ENCODE measurements around the gene CCL8. TPM values are rescaled to one million over a fixed set of nuclear protein-coding genes. Genes with fewer than 3 reads are reported as not detected.

The CCL8 gene
- total and polyA plus RNA-seq, 2 of the 4 experiments (the other 2 are of a cell fraction), result not detected

DNA sequence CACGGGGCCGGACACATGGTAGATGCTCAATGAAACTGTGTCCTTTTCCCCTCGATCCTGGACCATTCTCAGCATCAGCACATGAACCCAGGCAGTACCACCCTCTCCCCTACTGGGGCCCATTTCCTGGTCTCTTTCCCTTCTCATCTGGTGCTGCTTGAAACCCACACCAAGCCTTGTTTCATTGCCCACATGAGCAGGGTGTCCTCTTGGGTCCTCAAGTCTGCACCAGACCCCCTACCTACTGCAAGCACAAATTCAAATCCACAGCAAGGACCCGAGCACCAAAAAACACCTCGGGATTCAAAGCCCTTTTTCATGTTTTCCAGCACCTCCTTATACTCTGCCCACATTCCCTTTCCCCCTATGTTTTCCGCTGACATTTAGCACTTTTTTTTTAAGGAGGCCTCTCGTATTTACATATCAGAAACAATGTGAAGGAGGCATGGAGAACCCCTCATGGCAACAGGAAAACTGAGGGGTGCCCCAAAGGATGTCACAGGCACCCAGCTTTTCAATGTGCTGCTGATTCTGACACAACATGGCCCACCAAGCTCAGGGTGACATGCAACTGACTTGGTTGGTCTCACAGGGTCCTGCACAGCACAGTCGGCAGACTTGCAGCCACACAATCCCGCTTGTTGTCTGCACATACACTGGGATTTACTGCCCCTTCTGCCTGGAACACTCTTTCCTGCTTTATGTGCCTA is 48.4 kb downstream of the CCL8 start:
- intact Hi-C loops (cut with micrococcal nuclease), result no loop called here
- no peak for ATAC-seq (ENCODE audit: low read depth)
- Histone ChIP-seq H3K4ac (ENCODE audit: low read depth, low read length) (no peak overlapping the region), H3K23ac (ENCODE audit: low read depth, low read length) (no peak overlapping the region), H4K8ac (ENCODE audit: low read depth in 2 of 2, low read length in 2 of 2) (no peak overlapping the region), H2BK20ac (ENCODE audit: low read depth, low read length) (no peak overlapping the region), H2AFZ (replicated peaks; ENCODE audit: low read length, poor library complexity) (no peak overlapping the region), H2BK120ac (ENCODE audit: low read depth, low read length) (no peak overlapping the region), H3K18ac (ENCODE audit: low read depth, low read length) (no peak overlapping the region), H3K4me1 (ENCODE audit: control insufficient read depth, insufficient read depth, low read length) (no peaks in the 10 kb centered on the region), H3K27me3 (ENCODE audit: control insufficient read depth, insufficient read depth, low read length) (peaks cover 22% of the 10 kb centered on the region), H3K9ac (ENCODE audit: low read depth, low read length) (no peak overlapping the region), H3K4me3 (ENCODE audit: insufficient read depth, low read depth, low read length) (no peak overlapping the region), H2BK5ac (ENCODE audit: low read depth, low read length, poor library complexity, severe bottlenecking) (no peak overlapping the region), H2AK5ac (ENCODE audit: low read depth, low read length) (no peak overlapping the region), H2BK15ac (ENCODE audit: low read depth, low read length) (no peak overlapping the region), H4K20me1 (ENCODE audit: insufficient read depth, low read length) (no peaks in the 10 kb centered on the region), H3K14ac (replicated peaks; ENCODE audit: low read depth, low read length) (no peak overlapping the region), H4K5ac (ENCODE audit: low read depth, low read length) (no peak overlapping the region), H3K36me3 (ENCODE audit: control insufficient read depth, insufficient read depth, low read length) (no peaks in the 10 kb centered on the region), H3K27ac (ENCODE audit: insufficient read depth, low read length) (no peak overlapping the region), H3K9me3 (ENCODE audit: control insufficient read depth, insufficient read depth, low read length) (no peaks in the 10 kb centered on the region), H3K56ac (ENCODE audit: extremely low read depth, insufficient read depth, low read length) (no peak overlapping the region), H4K91ac (ENCODE audit: insufficient read depth, low read depth, low read length) (no peak overlapping the region), H3K79me1 (ENCODE audit: low read depth in 1 of 2, low read length in 2 of 2) (no peaks in the 10 kb centered on the region), H3K9me1 (ENCODE audit: insufficient read depth, low read length) (no peaks in the 10 kb centered on the region), H3K4me2 (ENCODE audit: low read depth, low read length) (no peak overlapping the region), H2AK9ac (replicated peaks; ENCODE audit: low read depth, low read length, poor library complexity) (no peak overlapping the region)
- TF ChIP-seq CEBPB (IDR thresholded peaks at IDR 0.05; ENCODE audit: low read depth, low read length) (no peak), MAFK (IDR thresholded peaks at IDR 0.05; ENCODE audit: low read depth, low read length) (no peak), RAD21 (IDR thresholded peaks at IDR 0.05; ENCODE audit: low read length) (no peak), NFE2L2 (IDR thresholded peaks at IDR 0.05; ENCODE audit: low read depth, low read length) (no peak), BHLHE40 (IDR thresholded peaks at IDR 0.05; ENCODE audit: low read depth, low read length) (no peak), RFX5 (IDR thresholded peaks at IDR 0.05; ENCODE audit: low read depth, low read length) (no peak), RCOR1 (IDR thresholded peaks at IDR 0.05; ENCODE audit: insufficient replicate concordance, low read length) (no peak), POLR2A (IDR thresholded peaks at IDR 0.05; ENCODE audit: low read depth, low read length) (no peak), MXI1 (IDR thresholded peaks at IDR 0.05; ENCODE audit: borderline replicate concordance, low read depth, low read length) (no peak), FOS (IDR thresholded peaks at IDR 0.05; ENCODE audit: low read depth, low read length) (no peak), MAZ (IDR thresholded peaks at IDR 0.05; ENCODE audit: borderline replicate concordance, low read depth, low read length) (no peak), SMC3 (IDR thresholded peaks at IDR 0.05; ENCODE audit: low read depth, low read length) (no peak)
- TF ChIP-seq, protein P1, sequence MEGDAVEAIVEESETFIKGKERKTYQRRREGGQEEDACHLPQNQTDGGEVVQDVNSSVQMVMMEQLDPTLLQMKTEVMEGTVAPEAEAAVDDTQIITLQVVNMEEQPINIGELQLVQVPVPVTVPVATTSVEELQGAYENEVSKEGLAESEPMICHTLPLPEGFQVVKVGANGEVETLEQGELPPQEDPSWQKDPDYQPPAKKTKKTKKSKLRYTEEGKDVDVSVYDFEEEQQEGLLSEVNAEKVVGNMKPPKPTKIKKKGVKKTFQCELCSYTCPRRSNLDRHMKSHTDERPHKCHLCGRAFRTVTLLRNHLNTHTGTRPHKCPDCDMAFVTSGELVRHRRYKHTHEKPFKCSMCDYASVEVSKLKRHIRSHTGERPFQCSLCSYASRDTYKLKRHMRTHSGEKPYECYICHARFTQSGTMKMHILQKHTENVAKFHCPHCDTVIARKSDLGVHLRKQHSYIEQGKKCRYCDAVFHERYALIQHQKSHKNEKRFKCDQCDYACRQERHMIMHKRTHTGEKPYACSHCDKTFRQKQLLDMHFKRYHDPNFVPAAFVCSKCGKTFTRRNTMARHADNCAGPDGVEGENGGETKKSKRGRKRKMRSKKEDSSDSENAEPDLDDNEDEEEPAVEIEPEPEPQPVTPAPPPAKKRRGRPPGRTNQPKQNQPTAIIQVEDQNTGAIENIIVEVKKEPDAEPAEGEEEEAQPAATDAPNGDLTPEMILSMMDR (conservative IDR thresholded peaks at IDR 0.05; ENCODE audit: low read depth, low read length), result no peak
- TF ChIP-seq, protein P2, sequence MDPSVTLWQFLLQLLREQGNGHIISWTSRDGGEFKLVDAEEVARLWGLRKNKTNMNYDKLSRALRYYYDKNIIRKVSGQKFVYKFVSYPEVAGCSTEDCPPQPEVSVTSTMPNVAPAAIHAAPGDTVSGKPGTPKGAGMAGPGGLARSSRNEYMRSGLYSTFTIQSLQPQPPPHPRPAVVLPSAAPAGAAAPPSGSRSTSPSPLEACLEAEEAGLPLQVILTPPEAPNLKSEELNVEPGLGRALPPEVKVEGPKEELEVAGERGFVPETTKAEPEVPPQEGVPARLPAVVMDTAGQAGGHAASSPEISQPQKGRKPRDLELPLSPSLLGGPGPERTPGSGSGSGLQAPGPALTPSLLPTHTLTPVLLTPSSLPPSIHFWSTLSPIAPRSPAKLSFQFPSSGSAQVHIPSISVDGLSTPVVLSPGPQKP (IDR thresholded peaks at IDR 0.05; ENCODE audit: borderline replicate concordance, low read depth, low read length), result no peak
- BruUV-seq (replicated peaks), result no TSS peak
- CTCF ChIA-PET, result interaction anchor here (0.8 kb wide), 1 partner anchor 167 kb away, joined by 4 read pairs; no protein-coding TSS in a partner anchor
- POLR2A ChIA-PET (ENCODE audit: unreplicated experiment), result no interaction called here
- dilution Hi-C loops (cut with HindIII; ENCODE audit: low sequenced_read_pairs, unreplicated experiment), result no loop called here
- in situ Hi-C loops (cut with MboI; ENCODE audit: low sequenced_read_pairs), result loop anchor here (10.0 kb wide), 1 partner anchor 593 kb away; no protein-coding TSS in a partner anchor
- WGBS, 2 experiments (ENCODE audit: extremely low coverage in 2 of 2, insufficient read length in 1 of 2), result 60% methylated on average over 3 of the region's 9 CpGs; no CpG with 5 or more reads in 1 of the 2 experiments
- DNase-seq, result no peak

Measured in IMR-90 (cell line).